Activated CD8-positive, alpha-beta memory T cell treated with anti-CD3 and anti-CD28 coated beads for 36 hours (primary cell): ENCODE results near the gene VSIG10L. TPM values are rescaled to one million over a fixed set of nuclear protein-coding genes. Genes with fewer than 3 reads are reported as not detected.

Experiments
- CTCF ChIA-PET: fragments of 350-600 bp; sonication (Branson Sonifier 250); formaldehyde crosslinking; loops from one replicate; lab custom pipeline; 2021; ENCODE audit warnings: antibody characterized with exemption; lab: Charles Lee
- POLR2A ChIA-PET: fragments of 350-600 bp; sonication (Branson Sonifier 250); formaldehyde crosslinking; loops from one replicate; lab custom pipeline; 2021; ENCODE audit warnings: antibody characterized with exemption; lab: Charles Lee
- total RNA-seq, 2 experiments: library from RNA; stranded (reverse); gene quantifications; one replicate each; pipeline ENCODE4 v1.2.3, GENCODE V29; 2021

VSIG10L gene
- total RNA-seq, 2 experiments from 2014 or later: 3.3 to 3.8 TPM

- ChIA-PET POLR2A (interaction anchor here (0.5 to 1.4 kb wide), 7 partner anchors 8 to 215 kb away, joined by 3 to 15 read pairs (median 4); no protein-coding TSS in a partner anchor), CTCF (interaction anchor here (1.0 to 1.5 kb wide), 8 partner anchors 12 to 253 kb away, joined by 3 to 7 read pairs (median 4); no protein-coding TSS in a partner anchor)
Measured at GRCh38 chr19:51367565-51368365, 25.8 kb upstream of the VSIG10L start.

GRCh38 chr19:51367255-51367564 is 25.3 kb upstream of the VSIG10L start:
- CTCF ChIA-PET: interaction anchor here (1.0 to 1.5 kb wide), 5 partner anchors 13 to 254 kb away, joined by 3 to 7 read pairs (median 4); no protein-coding TSS in a partner anchor
- POLR2A ChIA-PET: interaction anchor here (0.6 to 1.4 kb wide), 5 partner anchors 9 to 74 kb away, joined by 3 to 15 read pairs (median 4); no protein-coding TSS in a partner anchor

DNA sequence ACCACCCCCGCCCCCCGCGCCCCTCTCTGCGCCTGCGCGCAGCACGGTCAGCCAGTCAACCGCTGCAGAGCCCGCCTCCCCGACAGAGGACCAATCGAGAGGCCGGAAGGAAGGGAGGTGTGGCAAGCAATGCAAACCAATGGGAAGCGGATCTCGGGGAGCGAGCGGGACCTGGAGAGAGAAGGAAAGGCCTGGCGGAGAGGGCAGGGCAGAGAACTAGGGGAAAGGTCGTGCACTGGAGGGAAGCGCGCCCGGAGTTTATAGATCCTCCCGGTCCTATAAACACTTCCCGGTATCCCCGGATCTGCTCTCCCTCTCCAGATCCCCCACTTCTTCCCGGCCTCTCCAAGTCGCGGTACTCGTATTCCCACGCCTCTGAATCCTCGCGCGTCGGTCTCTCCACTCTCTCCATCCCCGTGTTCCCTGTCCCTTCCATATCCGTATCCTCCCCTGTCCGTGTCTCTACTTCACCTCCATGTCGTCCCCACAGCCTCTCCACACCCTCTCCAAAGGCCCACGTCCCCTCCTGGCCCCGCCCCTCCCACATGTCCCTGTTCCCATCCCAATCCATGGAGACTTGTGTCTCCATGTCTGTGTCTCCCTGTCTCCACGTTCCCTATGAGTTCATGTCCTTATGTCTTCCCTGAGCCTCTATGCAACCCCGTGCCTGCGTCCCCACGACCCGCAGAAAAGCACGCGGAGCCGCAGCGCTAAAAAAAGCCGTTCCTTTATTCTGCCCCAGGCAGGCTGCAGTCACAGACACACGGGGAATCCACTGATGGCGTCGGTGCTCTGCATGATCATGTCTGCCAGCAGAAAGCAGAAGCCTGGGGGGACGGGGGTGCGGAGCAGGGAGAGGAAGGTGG is 24.7 kb upstream of the VSIG10L start:
- ChIA-PET CTCF (interaction anchor here (1.3 to 1.7 kb wide), 4 partner anchors 27 to 75 kb away, joined by 4 to 6 read pairs (median 5); no protein-coding TSS in a partner anchor), POLR2A (interaction anchor here (1.1 to 2.9 kb wide), 2 partner anchors 27 to 28 kb away, joined by 4 to 12 read pairs; no protein-coding TSS in a partner anchor)

DNA sequence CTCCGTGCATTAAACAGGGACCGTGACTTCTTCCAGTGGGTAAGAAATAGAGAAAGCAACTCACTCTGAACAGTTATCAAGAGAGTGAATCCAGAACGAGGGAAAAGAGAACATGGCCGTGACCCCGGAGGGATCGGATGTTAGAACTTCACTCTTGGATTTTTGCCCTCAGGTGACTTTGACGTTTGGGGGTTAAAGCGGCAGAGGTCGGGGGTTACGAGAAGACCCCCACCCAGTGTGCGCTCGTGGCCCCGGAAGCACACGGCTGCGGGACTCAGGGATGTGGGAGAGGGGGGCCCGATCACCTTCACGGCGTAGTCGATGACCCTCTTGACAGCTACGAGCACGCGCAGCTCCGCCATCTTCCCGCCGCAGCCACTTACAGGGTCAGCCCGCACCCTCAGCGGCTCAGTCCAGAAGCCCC is 24.0 kb upstream of the VSIG10L start, which contains the start of gene ETFB:
Gene ETFB (minus strand): TSS at position 424 of the 424 bp plus-strand sequence. CDS start 62 bp downstream, at position 362.
- CTCF ChIA-PET: interaction anchor here (1.3 to 1.7 kb wide), 3 partner anchors 26 to 42 kb away, joined by 4 to 5 read pairs (median 5); no protein-coding TSS in a partner anchor
- POLR2A ChIA-PET: interaction anchor here (2.9 kb wide), 1 partner anchor 29 kb away, joined by 12 read pairs; no protein-coding TSS in a partner anchor

GRCh38 chr19:51365211-51365964 is 23.4 kb upstream of the VSIG10L start:
- ChIA-PET POLR2A (interaction anchor here (0.6 to 2.9 kb wide), 2 partner anchors 29 to 35 kb away, joined by 3 to 12 read pairs; no protein-coding TSS in a partner anchor), CTCF (interaction anchor here (1.3 to 1.7 kb wide), 4 partner anchors 26 to 56 kb away, joined by 3 to 5 read pairs (median 4); no protein-coding TSS in a partner anchor)

GRCh38 chr19:51364200-51365106 is 22.5 kb upstream of the VSIG10L start:
- CTCF ChIA-PET: interaction anchor here (1.3 to 2.1 kb wide), 2 partner anchors 8 to 57 kb away, joined by 3 to 8 read pairs; partner anchors contain the start of gene NKG7
- POLR2A ChIA-PET: interaction anchor here (2.9 kb wide), 1 partner anchor 30 kb away, joined by 12 read pairs; no protein-coding TSS in a partner anchor

DNA sequence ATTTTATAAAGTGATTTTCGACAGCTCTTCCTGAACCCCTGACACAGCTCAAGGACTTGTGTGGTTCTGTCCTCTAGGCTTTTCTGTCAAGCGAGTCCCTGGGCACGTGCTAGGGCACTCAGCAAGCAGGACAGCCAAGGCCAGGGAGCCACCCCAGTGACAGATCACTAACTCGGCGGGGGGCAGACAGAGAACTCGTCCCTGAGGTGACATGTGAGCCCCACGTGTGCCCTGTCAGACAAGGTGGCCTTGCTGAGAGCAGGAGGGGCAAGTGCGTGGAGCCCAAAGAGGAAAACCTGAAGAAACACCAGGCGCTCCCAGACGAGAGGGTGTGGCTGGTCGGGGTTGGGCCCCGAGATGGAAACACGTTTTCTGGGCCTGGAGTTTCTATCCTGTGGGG is 19.3 kb upstream of the VSIG10L start:
- ChIA-PET CTCF (interaction anchor here (0.7 kb wide), 1 partner anchor 21 kb away, joined by 3 read pairs; no protein-coding TSS in a partner anchor), POLR2A (no interaction called here)

DNA sequence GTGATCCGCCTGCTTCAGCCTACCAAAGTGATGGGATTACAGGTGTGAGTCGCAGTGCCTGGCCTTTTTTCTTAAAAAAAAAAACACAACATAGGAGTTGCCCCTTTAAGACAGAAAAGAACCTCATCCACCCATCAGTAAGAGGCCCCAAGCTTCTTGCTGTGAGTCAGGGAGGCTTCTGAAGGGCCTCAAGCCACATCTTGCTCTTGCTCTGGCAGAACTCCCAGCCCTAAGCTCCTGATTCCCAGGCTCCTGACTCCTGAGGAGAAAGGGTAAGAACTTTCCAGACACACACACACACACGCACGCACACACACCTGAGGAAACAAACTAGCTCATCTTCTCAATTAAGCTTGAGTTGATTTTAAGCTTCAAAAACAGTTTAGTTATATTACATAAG is 17.4 kb upstream of the VSIG10L start:
- ChIA-PET CTCF (interaction anchor here (0.8 to 1.2 kb wide), 3 partner anchors 12 to 201 kb away, joined by 3 read pairs; no protein-coding TSS in a partner anchor), POLR2A (no interaction called here)

DNA sequence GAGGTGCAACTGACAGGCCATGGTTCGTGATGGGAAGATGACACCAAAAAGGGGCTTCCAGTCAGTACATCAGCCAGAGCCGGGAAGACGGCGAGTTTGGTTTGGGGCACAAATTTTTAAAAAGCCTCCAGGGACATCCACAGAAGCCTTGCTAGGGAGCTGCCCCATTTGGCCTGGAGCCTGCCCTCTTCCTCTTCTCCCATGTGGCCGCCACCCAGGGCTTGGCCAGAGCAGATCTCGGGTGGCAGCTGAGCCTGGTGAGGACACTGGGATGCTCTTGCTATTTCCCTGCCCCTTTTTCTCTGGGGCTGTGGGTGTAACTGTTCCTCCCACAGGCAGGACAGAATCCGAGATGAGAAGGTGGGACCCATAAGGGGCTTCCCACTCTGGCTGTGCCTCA is 16.0 kb upstream of the VSIG10L start:
- POLR2A ChIA-PET: no interaction called here
- CTCF ChIA-PET: no interaction called here

DNA sequence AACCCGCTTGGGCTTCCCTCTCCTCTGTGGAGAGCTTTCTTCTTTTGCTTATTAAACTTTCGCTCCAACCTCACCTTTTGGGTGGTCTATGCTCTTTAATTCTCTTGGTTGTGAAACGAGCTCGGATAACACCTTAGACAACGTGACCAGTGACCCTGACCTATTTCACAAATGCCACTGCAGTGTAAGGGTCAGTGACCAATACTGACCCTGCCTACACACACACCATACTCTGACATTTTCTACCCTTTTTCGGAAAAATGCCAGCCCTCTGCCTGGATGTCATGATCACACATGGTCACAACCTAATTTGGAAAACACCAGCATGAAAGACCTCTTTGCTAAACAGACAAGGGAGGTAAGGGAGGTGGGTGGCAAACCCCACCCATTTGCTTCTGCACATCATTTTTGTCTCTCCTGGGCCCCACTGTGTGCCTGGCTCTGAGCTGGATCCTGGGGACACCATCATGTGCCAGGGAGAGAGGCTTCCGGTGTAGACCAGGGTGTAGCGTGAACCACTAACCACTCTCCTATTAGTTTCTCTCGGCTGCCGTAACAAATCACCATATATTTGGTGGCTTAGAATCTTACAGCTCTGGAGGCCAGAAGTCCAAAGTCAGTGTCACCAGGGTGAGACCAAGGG is 14.3 kb upstream of the VSIG10L start:
- ChIA-PET POLR2A (no interaction called here), CTCF (no interaction called here)

DNA sequence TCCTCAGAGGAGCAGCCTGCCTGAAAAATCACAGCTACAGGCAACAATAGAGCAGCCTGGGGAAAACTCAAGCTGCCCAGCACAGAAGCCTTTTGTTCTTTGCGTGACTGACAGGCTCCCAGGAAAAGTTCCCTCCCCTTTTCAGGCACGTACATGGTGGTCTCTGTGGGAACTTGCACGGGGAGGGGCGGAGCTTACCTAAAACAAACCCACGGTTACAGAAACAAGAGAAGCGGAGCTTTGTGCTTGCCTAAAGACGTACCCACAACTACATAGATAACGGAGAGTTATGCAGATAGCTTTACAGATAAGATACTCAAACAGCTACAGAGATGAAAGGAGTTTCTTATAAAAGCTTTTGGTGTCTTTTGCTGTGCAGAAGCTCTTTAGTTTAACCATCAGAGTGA is 12.8 kb upstream of the VSIG10L start:
- ChIA-PET CTCF (interaction anchor here (0.6 kb wide), 1 partner anchor 115 kb away, joined by 3 read pairs; no protein-coding TSS in a partner anchor), POLR2A (no interaction called here)

DNA sequence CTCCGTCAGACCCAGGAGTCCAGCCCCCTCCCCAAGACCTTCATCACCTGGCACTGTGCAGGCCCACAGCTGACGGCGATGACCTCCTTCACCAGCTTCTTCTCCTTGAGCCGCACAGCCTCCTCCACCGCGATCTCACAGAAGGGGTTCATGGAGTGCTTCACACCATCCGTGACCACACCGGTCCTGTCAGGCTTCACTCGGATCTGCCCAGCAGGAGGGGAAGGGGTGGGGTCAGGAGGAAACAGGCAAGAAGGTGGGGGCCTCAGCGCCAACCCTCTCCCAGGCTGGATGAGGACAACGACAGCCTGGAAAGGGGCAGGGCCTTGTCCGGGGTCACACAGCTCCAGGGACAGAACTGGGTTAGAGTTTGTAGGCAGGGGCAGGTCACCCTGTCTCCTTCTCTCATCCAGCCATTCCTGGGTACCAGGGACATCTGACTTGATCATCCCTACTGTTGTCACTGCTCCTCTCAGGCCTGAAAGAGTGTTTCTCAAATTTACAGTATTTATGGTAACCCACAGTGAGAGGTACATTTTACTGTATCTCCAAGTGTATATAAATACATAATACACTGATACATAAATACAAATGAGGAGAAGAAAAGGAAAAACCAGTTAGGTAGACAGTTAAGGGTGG is 12.3 kb upstream of the VSIG10L start:
- ChIA-PET CTCF (interaction anchor here (0.6 kb wide), 1 partner anchor 116 kb away, joined by 3 read pairs; no protein-coding TSS in a partner anchor), POLR2A (no interaction called here)

GRCh38 chr19:51352783-51353360 is 10.9 kb upstream of the VSIG10L start:
- ChIA-PET CTCF (no interaction called here), POLR2A (no interaction called here)

DNA sequence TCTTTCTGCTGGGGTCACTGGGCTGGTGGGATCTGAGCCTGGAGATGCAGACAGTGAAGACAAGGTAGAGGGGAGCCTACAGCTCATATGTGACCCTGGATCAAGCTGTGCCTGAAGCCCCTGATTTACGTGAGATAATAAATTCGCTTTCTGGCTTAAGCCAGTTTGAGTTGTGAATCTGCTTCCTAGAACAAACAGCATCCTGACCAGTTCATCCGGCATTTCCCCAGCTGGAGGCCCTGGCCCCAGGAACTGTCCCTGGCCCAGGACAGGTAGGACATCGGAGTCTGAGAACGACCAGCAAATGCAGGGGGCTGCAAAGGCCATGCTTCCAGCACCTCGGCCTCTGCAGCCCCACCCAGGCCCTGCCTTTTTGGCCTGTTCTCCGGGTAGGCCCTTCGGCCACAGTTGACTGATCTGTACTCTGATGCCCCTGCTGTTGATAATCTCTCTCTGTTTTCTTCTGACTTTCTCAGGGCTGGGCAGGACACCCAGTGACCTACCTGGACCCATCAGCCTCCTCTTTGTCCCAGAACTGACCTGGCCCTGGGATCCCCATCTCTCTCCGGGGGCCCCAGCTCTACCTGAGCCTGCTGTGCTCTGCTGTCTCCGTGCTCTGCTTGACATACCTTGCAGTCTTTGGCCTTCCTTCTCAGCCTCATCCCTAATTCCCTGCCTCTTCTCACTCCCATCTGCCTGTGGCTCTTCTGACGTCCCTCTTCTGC is 9.5 kb upstream of the VSIG10L start:
- ChIA-PET POLR2A (interaction anchor here (0.6 kb wide), 1 partner anchor 27 kb away, joined by 6 read pairs; no protein-coding TSS in a partner anchor), CTCF (interaction anchor here (0.5 kb wide), 1 partner anchor 82 kb away, joined by 3 read pairs; no protein-coding TSS in a partner anchor)
